Measurements from ENCODE around the gene BLOC1S1. TPM values are rescaled to one million over a fixed set of nuclear protein-coding genes. Genes with fewer than 3 reads are reported as not detected.
A peak's percentile ranks its signal among the peaks of the same experiment; 100 is the strongest.

BLOC1S1 gene
- 10 to 100 TPM; 79.0 to 84.6 TPM for total RNA-seq

GRCh38 chr12:55715833-55716581 lies at the start of gene BLOC1S1:
Gene BLOC1S1, plus strand, starts transcription at chr12:55716046. Its CDS starts 6 bp downstream, at chr12:55716052.
- TF ChIP-seq CTCF (IDR thresholded peaks at IDR 0.05), result no peak
- Mint-ChIP-seq H3K4me3 (peak within 1 kb of the TSS; percentile 94), H3K27me3 (peaks cover 3% of the 10 kb centered on the region), H3K4me1 (ENCODE audit: low read depth) (peaks cover 24% of the 10 kb centered on the region), H3K27ac (peak within 1 kb of the TSS; percentile 92), H3K36me3 (ENCODE audit: low read depth) (peaks cover 5% of the 10 kb centered on the region), H3K9me3 (no peaks in the 10 kb centered on the region)
- DNase-seq, result peak; percentile 97
- CTCF ChIA-PET, result interaction anchor here (0.8 to 4.3 kb wide), 8 partner anchors 9 to 281 kb away, joined by 3 to 44 read pairs (median 10); partner anchors contain the start of genes CD63 and SUOX
- intact Hi-C loops (cut with micrococcal nuclease), result no loop called here
- POLR2A ChIA-PET, result interaction anchor here (1.2 to 7.2 kb wide), 6 partner anchors 9 to 330 kb away, joined by 3 to 44 read pairs (median 4); partner anchors contain the start of genes CD63 and ITGA7
- ATAC-seq, result peak; percentile 97

- CTCF ChIA-PET, result interaction anchor here (2.1 kb wide), 1 partner anchor 10 kb away, joined by 8 read pairs; no protein-coding TSS in a partner anchor
- POLR2A ChIA-PET, result no interaction called here
- Mint-ChIP-seq H3K27me3 (no peaks in the 10 kb centered on the region), H3K27ac (no peak overlapping the region), H3K36me3 (ENCODE audit: low read depth) (no peaks in the 10 kb centered on the region), H3K4me1 (ENCODE audit: low read depth) (no peaks in the 10 kb centered on the region), H3K9me3 (no peaks in the 10 kb centered on the region), H3K4me3 (no peak overlapping the region)
- TF ChIP-seq CTCF (IDR thresholded peaks at IDR 0.05), result no peak
- DNase-seq, result no peak
- ATAC-seq, result no peak
- intact Hi-C loops (cut with micrococcal nuclease), result no loop called here
These were observed 49.3 kb upstream of the BLOC1S1 start for GRCh38 chr12:55666508-55666907.

- CTCF ChIA-PET, result interaction anchor here (2.2 kb wide), 1 partner anchor 14 kb away, joined by 15 read pairs; no protein-coding TSS in a partner anchor
- POLR2A ChIA-PET, result no interaction called here
- H3K4me3 Mint-ChIP-seq, result no peak overlapping the region
- no peaks in the 10 kb centered on the region for H3K36me3 Mint-ChIP-seq (ENCODE audit: low read depth)
- no peaks in the 10 kb centered on the region for H3K4me1 Mint-ChIP-seq (ENCODE audit: low read depth)
- intact Hi-C loops (cut with micrococcal nuclease), result no loop called here
- DNase-seq (no peak), ATAC-seq (no peak)
- TF ChIP-seq CTCF (IDR thresholded peaks at IDR 0.05), result no peak
- H3K9me3 Mint-ChIP-seq, result no peaks in the 10 kb centered on the region
- no peak overlapping the region for H3K27ac Mint-ChIP-seq
- peaks cover 3% of the 10 kb centered on the region for H3K27me3 Mint-ChIP-seq
These were observed 45.6 kb upstream of the BLOC1S1 start for GRCh38 chr12:55670276-55670675.

- POLR2A ChIA-PET, result no interaction called here
- ATAC-seq, result no peak
- no peak overlapping the region for H3K27ac Mint-ChIP-seq
- H3K27me3 Mint-ChIP-seq, result peaks cover 3% of the 10 kb centered on the region
- no peak for TF ChIP-seq CTCF (IDR thresholded peaks at IDR 0.05)
- no peak overlapping the region for H3K4me3 Mint-ChIP-seq
- no peaks in the 10 kb centered on the region for H3K4me1 Mint-ChIP-seq (ENCODE audit: low read depth)
- DNase-seq, result no peak
- CTCF ChIA-PET, result interaction anchor here (1.3 kb wide), 2 partner anchors 15 to 25 kb away, joined by 4 read pairs; no protein-coding TSS in a partner anchor
- H3K36me3 Mint-ChIP-seq (ENCODE audit: low read depth), result no peaks in the 10 kb centered on the region
- intact Hi-C loops (cut with micrococcal nuclease), result no loop called here
- H3K9me3 Mint-ChIP-seq, result no peaks in the 10 kb centered on the region
These were observed 44.1 kb upstream of the BLOC1S1 start for GRCh38 chr12:55671746-55672145.

GRCh38 chr12:55673638-55674037 lies 42.2 kb upstream of the BLOC1S1 start:
- ATAC-seq (no peak), DNase-seq (no peak)
- Mint-ChIP-seq H3K27me3 (peaks cover 3% of the 10 kb centered on the region), H3K9me3 (no peaks in the 10 kb centered on the region), H3K4me3 (no peak overlapping the region), H3K36me3 (ENCODE audit: low read depth) (no peaks in the 10 kb centered on the region), H3K27ac (no peak overlapping the region), H3K4me1 (ENCODE audit: low read depth) (no peaks in the 10 kb centered on the region)
- intact Hi-C loops (cut with micrococcal nuclease), result no loop called here
- no peak for TF ChIP-seq CTCF (IDR thresholded peaks at IDR 0.05)
- CTCF ChIA-PET, result interaction anchor here (1.9 kb wide), 1 partner anchor 17 kb away, joined by 8 read pairs; no protein-coding TSS in a partner anchor
- POLR2A ChIA-PET, result interaction anchor here (0.6 to 1.9 kb wide), 3 partner anchors 9 to 23 kb away, joined by 3 to 4 read pairs (median 3); no protein-coding TSS in a partner anchor
